ENCODE measurements around the gene C19orf73.

Gene C19orf73

GRCh38 chr19:49118565-49119410 is at the start of gene C19orf73:
Gene C19orf73 (minus strand): TSS chr19:49119143. CDS start chr19:49119022, 121 bp downstream.
- ATAC-seq (ENCODE audit: low read depth) (peak; percentile 78), DNase-seq (ENCODE audit: low spot score in 2 of 2) (peak; percentile 96 to 98)
- H3K9me3 Mint-ChIP-seq: no peaks in the 10 kb centered on the region
- H3K27me3 Mint-ChIP-seq: peaks cover 9% of the 10 kb centered on the region
- H3K27ac Mint-ChIP-seq: peak within 1 kb of the TSS; percentile 90
- H3K36me3 Mint-ChIP-seq: no peaks in the 10 kb centered on the region
- H3K4me3 Mint-ChIP-seq: peak within 1 kb of the TSS; percentile 83
- H3K4me1 Mint-ChIP-seq: peaks cover 34% of the 10 kb centered on the region

- Mint-ChIP-seq H3K27me3 (peaks cover 21% of the 10 kb centered on the region), H3K36me3 (no peaks in the 10 kb centered on the region), H3K4me3 (no peak overlapping the region), H3K27ac (no peak overlapping the region), H3K4me1 (no peaks in the 10 kb centered on the region), H3K9me3 (no peaks in the 10 kb centered on the region)
- ATAC-seq (ENCODE audit: low read depth) (no peak), DNase-seq (ENCODE audit: low spot score in 2 of 2) (no peak)
These were observed 49.5 kb upstream of the C19orf73 start for GRCh38 chr19:49168421-49168820.

GRCh38 chr19:49167857-49168409 is 49.0 kb upstream of the C19orf73 start:
- H3K9me3 Mint-ChIP-seq: no peaks in the 10 kb centered on the region
- H3K4me1 Mint-ChIP-seq: no peaks in the 10 kb centered on the region
- no peak overlapping the region for H3K4me3 Mint-ChIP-seq

GRCh38 chr19:49165865-49166301 is 46.9 kb upstream of the C19orf73 start:
- Mint-ChIP-seq H3K4me3 (no peak overlapping the region), H3K9me3 (no peaks in the 10 kb centered on the region), H3K36me3 (no peaks in the 10 kb centered on the region), H3K4me1 (no peaks in the 10 kb centered on the region), H3K27me3 (peaks cover 20% of the 10 kb centered on the region), H3K27ac (no peak overlapping the region)
- no peak for ATAC-seq (ENCODE audit: low read depth)
- DNase-seq (ENCODE audit: low spot score in 2 of 2): no peak

More at GRCh38 chr19:49167857-49168409, 49.0 kb upstream of the C19orf73 start:
- H3K27me3 Mint-ChIP-seq: peaks cover 21% of the 10 kb centered on the region
- no peaks in the 10 kb centered on the region for H3K36me3 Mint-ChIP-seq
- DNase-seq (ENCODE audit: low spot score in 2 of 2) (no peak), ATAC-seq (ENCODE audit: low read depth) (no peak)
- no peak overlapping the region for H3K27ac Mint-ChIP-seq

GRCh38 chr19:49165111-49165750 is 46.3 kb upstream of the C19orf73 start:
- Mint-ChIP-seq H3K4me1 (no peaks in the 10 kb centered on the region), H3K27me3 (peaks cover 26% of the 10 kb centered on the region), H3K9me3 (no peaks in the 10 kb centered on the region), H3K36me3 (no peaks in the 10 kb centered on the region), H3K27ac (no peak overlapping the region), H3K4me3 (no peak overlapping the region)
- ATAC-seq (ENCODE audit: low read depth): no peak
- DNase-seq (ENCODE audit: low spot score in 2 of 2): no peak

- DNase-seq (ENCODE audit: low spot score in 2 of 2): no peak
- no peak for ATAC-seq (ENCODE audit: low read depth)
- no peak overlapping the region for H3K4me3 Mint-ChIP-seq
- H3K27ac Mint-ChIP-seq: no peak overlapping the region
- no peaks in the 10 kb centered on the region for H3K36me3 Mint-ChIP-seq
- H3K4me1 Mint-ChIP-seq: peaks cover 7% of the 10 kb centered on the region
- H3K27me3 Mint-ChIP-seq: peaks cover 28% of the 10 kb centered on the region
- no peaks in the 10 kb centered on the region for H3K9me3 Mint-ChIP-seq
These were observed 43.0 kb upstream of the C19orf73 start for GRCh38 chr19:49161987-49162386.

- Mint-ChIP-seq H3K36me3 (no peaks in the 10 kb centered on the region), H3K4me1 (peaks cover 7% of the 10 kb centered on the region), H3K27me3 (peaks cover 24% of the 10 kb centered on the region), H3K9me3 (no peaks in the 10 kb centered on the region), H3K27ac (no peak overlapping the region), H3K4me3 (no peak overlapping the region)
- DNase-seq (ENCODE audit: low spot score in 2 of 2): no peak
- no peak for ATAC-seq (ENCODE audit: low read depth)
These were observed 41.7 kb upstream of the C19orf73 start for GRCh38 chr19:49160450-49161189.

GRCh38 chr19:49157445-49158224 is 38.7 kb upstream of the C19orf73 start, which contains the start of gene TRPM4:
Gene TRPM4 (plus strand): TSS chr19:49157792. CDS start chr19:49157867, 75 bp downstream.
- ATAC-seq (ENCODE audit: low read depth) (no peak), DNase-seq (ENCODE audit: low spot score in 2 of 2) (no peak)
- Mint-ChIP-seq H3K27ac (no peak within 1 kb of the TSS), H3K9me3 (peaks cover 11% of the 10 kb centered on the region), H3K36me3 (peaks cover 5% of the 10 kb centered on the region), H3K27me3 (peaks cover 43% of the 10 kb centered on the region), H3K4me3 (no peak within 1 kb of the TSS), H3K4me1 (peaks cover 10% of the 10 kb centered on the region)

- H3K27me3 Mint-ChIP-seq: peaks cover 47% of the 10 kb centered on the region
- H3K36me3 Mint-ChIP-seq: peaks cover 5% of the 10 kb centered on the region
- no peak for DNase-seq (ENCODE audit: low spot score in 2 of 2)
- ATAC-seq (ENCODE audit: low read depth): no peak
- H3K27ac Mint-ChIP-seq: no peak overlapping the region
- H3K9me3 Mint-ChIP-seq: peaks cover 11% of the 10 kb centered on the region
- no peak overlapping the region for H3K4me3 Mint-ChIP-seq
- H3K4me1 Mint-ChIP-seq: peaks cover 16% of the 10 kb centered on the region
These were observed 36.9 kb upstream of the C19orf73 start for GRCh38 chr19:49155820-49156346.

GRCh38 chr19:49155005-49155819 is 36.3 kb upstream of the C19orf73 start, which contains the start of gene HRC:
Gene HRC (minus strand): TSS chr19:49155396. CDS start chr19:49155237, 159 bp downstream.
- Mint-ChIP-seq H3K4me3 (no peak within 1 kb of the TSS), H3K36me3 (peaks cover 5% of the 10 kb centered on the region), H3K9me3 (peaks cover 11% of the 10 kb centered on the region), H3K4me1 (peaks cover 16% of the 10 kb centered on the region), H3K27me3 (peaks cover 42% of the 10 kb centered on the region), H3K27ac (no peak within 1 kb of the TSS)
- DNase-seq (ENCODE audit: low spot score in 2 of 2): no peak
- no peak for ATAC-seq (ENCODE audit: low read depth)

GRCh38 chr19:49154279-49154678 is 35.3 kb upstream of the C19orf73 start:
- peaks cover 17% of the 10 kb centered on the region for H3K4me1 Mint-ChIP-seq
- peaks cover 5% of the 10 kb centered on the region for H3K36me3 Mint-ChIP-seq
- no peak overlapping the region for H3K4me3 Mint-ChIP-seq
- no peak overlapping the region for H3K27ac Mint-ChIP-seq
- peaks cover 11% of the 10 kb centered on the region for H3K9me3 Mint-ChIP-seq
- DNase-seq (ENCODE audit: low spot score in 2 of 2) (no peak), ATAC-seq (ENCODE audit: low read depth) (no peak)
- H3K27me3 Mint-ChIP-seq: peaks cover 39% of the 10 kb centered on the region

GRCh38 chr19:49153167-49153809 is 34.3 kb upstream of the C19orf73 start:
- peaks cover 5% of the 10 kb centered on the region for H3K36me3 Mint-ChIP-seq
- DNase-seq (ENCODE audit: low spot score in 2 of 2) (no peak), ATAC-seq (ENCODE audit: low read depth) (no peak)
- H3K27ac Mint-ChIP-seq: no peak overlapping the region
- peaks cover 17% of the 10 kb centered on the region for H3K4me1 Mint-ChIP-seq
- H3K27me3 Mint-ChIP-seq: peaks cover 41% of the 10 kb centered on the region
- H3K9me3 Mint-ChIP-seq: peaks cover 11% of the 10 kb centered on the region
- no peak overlapping the region for H3K4me3 Mint-ChIP-seq

Measured in memory B cell (primary cell).